Fibroblast of lung (primary cell): ENCODE data around the gene IGFBP6. TPM values are rescaled to one million over a fixed set of nuclear protein-coding genes. Genes with fewer than 3 reads are reported as not detected.

ENCODE experiments used
- DNase-seq, 2 donors: peaks; one replicate each; pipeline versions ENCODE4 v3.0.0 to v3.0.0-alpha.2; 2010; ENCODE audit warnings: low read depth in 2 of 2
- H2AFZ ChIP-seq: 2 replicates; pipeline ENCODE4 v1.5.1; 2012; ENCODE audit warnings: low read length, control low read depth, inconsistent platforms
- H3K27ac ChIP-seq: 2 replicates; pipeline ENCODE4 v1.5.1; 2011; ENCODE audit warnings: low read length, control low read depth; ENCODE audit not compliant: insufficient read depth
- H3K27me3 ChIP-seq: 2 replicates; pipeline ENCODE4 v1.5.1; 2011; ENCODE audit warnings: mild to moderate bottlenecking, low read length; ENCODE audit not compliant: control insufficient read depth, insufficient read depth
- H3K36me3 ChIP-seq: 2 replicates; pipeline ENCODE4 v1.5.1; 2011; ENCODE audit warnings: low read length; ENCODE audit not compliant: control insufficient read depth, insufficient read depth
- H3K4me1 ChIP-seq: 2 replicates; pipeline ENCODE4 v1.5.1; 2011; ENCODE audit warnings: low read length; ENCODE audit not compliant: control insufficient read depth, insufficient read depth; ENCODE audit errors: extremely low read depth
- H3K4me2 ChIP-seq: 2 replicates; pipeline ENCODE4 v1.5.1; 2011; ENCODE audit warnings: low read length, control low read depth; ENCODE audit not compliant: insufficient read depth; ENCODE audit errors: extremely low read depth
- H3K4me3 ChIP-seq, 4 experiments: fragments of 200-600 bp in 1 of 4; sonication (generic) in 1 of 4; replicated peaks in 1 of 4; 2 replicates each; pipeline ENCODE4 v1.5.1; 2011 to 2016; ENCODE audit warnings: low read length in 4 of 4, low read depth in 3 of 4, mild to moderate bottlenecking in 3 of 4, control low read depth in 2 of 4, inconsistent platforms in 1 of 4, mixed read lengths in 1 of 4; ENCODE audit not compliant: insufficient read depth in 1 of 4; ENCODE audit errors: control extremely low read depth in 1 of 4
- H3K79me2 ChIP-seq: 2 replicates; pipeline ENCODE4 v1.5.1; 2012; ENCODE audit warnings: mild to moderate bottlenecking, low read length, inconsistent platforms; ENCODE audit not compliant: control insufficient read depth, insufficient read depth
- H3K9ac ChIP-seq: 2 replicates; pipeline ENCODE4 v1.5.1; 2011; ENCODE audit warnings: mild to moderate bottlenecking, low read length, control low read depth; ENCODE audit not compliant: insufficient read depth
- H3K9me3 ChIP-seq: 2 replicates; pipeline ENCODE4 v1.5.1; 2012; ENCODE audit warnings: low read depth, low read length; ENCODE audit not compliant: control insufficient read depth, insufficient read depth
- H4K20me1 ChIP-seq: 2 replicates; pipeline ENCODE4 v1.5.1; 2011; ENCODE audit warnings: low read length; ENCODE audit not compliant: control insufficient read depth, insufficient read depth; ENCODE audit errors: extremely low read depth
- EZH2 ChIP-seq: IDR thresholded peaks from 2 replicates; pipeline ENCODE4 v1.5.1; 2012; ENCODE audit warnings: low read length, control low read depth, mild to moderate bottlenecking; ENCODE audit errors: missing control alignments
- polyA plus RNA-seq, 2 donors: library from polyadenylated mRNA; depleted of rRNA in 1 of 2; stranded (reverse) in 1 of 2; unstranded in 1 of 2; fragments of >200 nt; gene quantifications; 2 replicates each; pipeline ENCODE4 v1.2.1, GENCODE V29; 2011 to 2012; ENCODE audit warnings: missing spikeins in 1 of 2
- total RNA-seq: library from RNA; depleted of rRNA; stranded (reverse); fragments of >200 nt; gene quantifications from 2 replicates; pipeline ENCODE4 v1.2.1, GENCODE V29; 2014
- TF ChIP-seq, protein P1 (sequence below), 2 donors: IDR thresholded peaks in 1 of 2; conservative IDR thresholded peaks in 1 of 2; 1 replicate in 1 of 2; 2 replicates in 1 of 2; pipeline ENCODE4 v1.5.1; 2011 to 2012; ENCODE audit warnings: low read length in 2 of 2, control low read depth in 1 of 2, inconsistent platforms in 1 of 2, low read depth in 1 of 2, mild to moderate bottlenecking in 1 of 2

IGFBP6 gene
- total and polyA plus RNA-seq, 2 donors (not counting 1 experiment from before 2014, with no cell fraction given), result 229 to 592 TPM

DNA sequence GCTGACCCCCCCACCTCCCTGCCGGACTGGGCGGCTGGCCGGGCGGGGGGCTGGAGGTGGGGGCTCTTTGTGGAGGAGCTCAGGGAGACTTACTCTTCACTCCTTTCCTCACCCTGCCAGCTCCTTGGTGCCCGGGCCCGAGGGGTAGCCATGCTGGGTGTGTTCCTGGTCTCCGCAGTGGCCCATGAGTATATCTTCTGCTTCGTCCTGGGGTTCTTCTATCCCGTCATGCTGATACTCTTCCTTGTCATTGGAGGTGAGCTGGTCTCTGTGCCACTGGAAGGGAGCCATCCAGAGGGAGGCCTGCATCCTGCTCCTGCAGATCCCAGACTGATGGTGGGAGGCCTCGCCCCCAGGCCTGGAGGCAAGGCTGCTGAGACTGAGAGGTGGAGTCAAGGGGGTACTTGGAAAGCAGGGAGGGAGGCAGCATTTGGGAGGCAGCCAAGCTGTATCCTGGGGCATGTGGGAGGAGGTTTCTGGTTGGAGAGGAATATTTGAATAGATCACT lies 25.5 kb downstream of the IGFBP6 start:
- Histone ChIP-seq H3K9ac (no peak overlapping the region), H3K9me3 (no peaks in the 10 kb centered on the region), H3K79me2 (no peaks in the 10 kb centered on the region), H3K4me1 (peaks cover 5% of the 10 kb centered on the region), H3K27ac (no peak overlapping the region), H3K36me3 (no peaks in the 10 kb centered on the region), H3K4me3 (no peak overlapping the region), H4K20me1 (no peaks in the 10 kb centered on the region), H3K27me3 (no peaks in the 10 kb centered on the region), H2AFZ (no peak overlapping the region), H3K4me2 (no peak overlapping the region)
- TF ChIP-seq, protein P1, sequence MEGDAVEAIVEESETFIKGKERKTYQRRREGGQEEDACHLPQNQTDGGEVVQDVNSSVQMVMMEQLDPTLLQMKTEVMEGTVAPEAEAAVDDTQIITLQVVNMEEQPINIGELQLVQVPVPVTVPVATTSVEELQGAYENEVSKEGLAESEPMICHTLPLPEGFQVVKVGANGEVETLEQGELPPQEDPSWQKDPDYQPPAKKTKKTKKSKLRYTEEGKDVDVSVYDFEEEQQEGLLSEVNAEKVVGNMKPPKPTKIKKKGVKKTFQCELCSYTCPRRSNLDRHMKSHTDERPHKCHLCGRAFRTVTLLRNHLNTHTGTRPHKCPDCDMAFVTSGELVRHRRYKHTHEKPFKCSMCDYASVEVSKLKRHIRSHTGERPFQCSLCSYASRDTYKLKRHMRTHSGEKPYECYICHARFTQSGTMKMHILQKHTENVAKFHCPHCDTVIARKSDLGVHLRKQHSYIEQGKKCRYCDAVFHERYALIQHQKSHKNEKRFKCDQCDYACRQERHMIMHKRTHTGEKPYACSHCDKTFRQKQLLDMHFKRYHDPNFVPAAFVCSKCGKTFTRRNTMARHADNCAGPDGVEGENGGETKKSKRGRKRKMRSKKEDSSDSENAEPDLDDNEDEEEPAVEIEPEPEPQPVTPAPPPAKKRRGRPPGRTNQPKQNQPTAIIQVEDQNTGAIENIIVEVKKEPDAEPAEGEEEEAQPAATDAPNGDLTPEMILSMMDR (conservative IDR thresholded peaks at IDR 0.05 in 1 of 2, IDR thresholded peaks at IDR 0.05 in 1 of 2; ENCODE audit: low read depth in 1 of 2, low read length in 2 of 2), result no peak
- TF ChIP-seq EZH2, result no peak
- peak in 1 of 2 donors; percentile 48 for DNase-seq

DNA sequence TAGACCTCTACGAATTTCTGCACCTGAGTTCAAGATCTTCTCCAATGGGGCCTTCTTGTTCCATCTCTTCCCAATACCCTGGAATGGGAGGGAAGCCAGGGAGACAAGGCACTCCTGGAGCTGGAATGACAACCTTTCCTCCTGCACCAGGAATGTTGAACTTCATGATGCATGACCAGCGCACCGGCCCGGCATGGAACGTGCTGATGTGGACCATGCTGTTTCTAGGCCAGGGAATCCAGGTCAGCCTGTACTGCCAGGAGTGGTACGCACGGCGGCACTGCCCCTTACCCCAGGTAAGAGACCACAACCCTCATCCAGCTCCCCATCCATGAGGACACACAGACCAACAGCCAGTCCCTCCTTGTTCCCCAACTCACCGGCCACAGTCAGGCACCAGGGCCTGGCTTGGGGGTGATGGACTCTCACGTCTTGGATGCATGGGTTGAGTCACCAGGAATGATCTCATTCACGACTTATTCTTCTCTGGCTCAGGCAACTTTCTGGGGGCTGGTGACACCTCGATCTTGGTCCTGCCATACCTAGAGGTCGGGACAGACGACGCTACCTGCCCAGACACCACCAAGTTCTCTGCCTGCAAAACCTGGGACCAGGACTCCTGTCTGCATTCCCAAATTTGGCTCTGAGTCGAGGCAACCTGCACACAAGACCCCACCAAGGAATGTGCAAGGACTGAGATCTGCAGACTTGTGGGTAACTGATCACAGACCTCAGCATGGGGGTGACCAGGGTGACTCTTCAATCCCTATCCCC lies 26.3 kb downstream of the IGFBP6 start:
- no peak overlapping the region for H3K9ac ChIP-seq
- H3K4me3 ChIP-seq, result no peak overlapping the region
- no peaks in the 10 kb centered on the region for H4K20me1 ChIP-seq
- no peak overlapping the region for H3K27ac ChIP-seq
- no peaks in the 10 kb centered on the region for H3K79me2 ChIP-seq
- H2AFZ ChIP-seq, result no peak overlapping the region
- no peaks in the 10 kb centered on the region for H3K36me3 ChIP-seq
- peaks cover 5% of the 10 kb centered on the region for H3K4me1 ChIP-seq
- peak in 1 of 2 donors; percentile 65 for DNase-seq
- H3K27me3 ChIP-seq, result no peaks in the 10 kb centered on the region
- TF ChIP-seq, protein P1 (conservative IDR thresholded peaks at IDR 0.05 in 1 of 2, IDR thresholded peaks at IDR 0.05 in 1 of 2; ENCODE audit: low read depth in 1 of 2, low read length in 2 of 2), result no peak
- no peak for TF ChIP-seq EZH2
- no peaks in the 10 kb centered on the region for H3K9me3 ChIP-seq
- no peak overlapping the region for H3K4me2 ChIP-seq

DNA sequence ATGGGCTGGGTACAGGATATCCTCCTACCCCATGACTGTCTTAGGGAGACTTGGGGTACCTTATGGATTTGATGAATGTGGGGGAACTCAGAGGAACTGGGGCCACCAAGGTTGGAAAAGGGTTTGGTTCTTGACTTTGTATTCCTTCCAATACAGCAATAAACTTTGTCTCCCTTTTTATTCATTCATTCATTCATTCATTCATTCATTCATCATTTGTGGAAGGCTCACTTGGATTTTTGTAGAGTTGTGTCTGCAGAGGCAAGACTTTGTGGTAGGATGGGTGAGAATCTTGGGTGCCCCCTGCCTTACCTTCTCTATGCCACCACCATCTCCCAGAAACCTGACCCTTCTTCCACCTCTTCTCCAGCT lies 26.9 kb downstream of the IGFBP6 start:
- DNase-seq, result no peak
- Histone ChIP-seq H3K9ac (no peak overlapping the region), H3K9me3 (no peaks in the 10 kb centered on the region), H3K27ac (no peak overlapping the region), H3K79me2 (no peaks in the 10 kb centered on the region), H3K4me2 (no peak overlapping the region), H3K4me3 (no peak overlapping the region), H3K27me3 (no peaks in the 10 kb centered on the region), H4K20me1 (no peaks in the 10 kb centered on the region), H3K4me1 (peaks cover 5% of the 10 kb centered on the region), H2AFZ (no peak overlapping the region), H3K36me3 (no peaks in the 10 kb centered on the region)
- TF ChIP-seq, protein P1 (conservative IDR thresholded peaks at IDR 0.05 in 1 of 2, IDR thresholded peaks at IDR 0.05 in 1 of 2; ENCODE audit: low read depth in 1 of 2, low read length in 2 of 2), result no peak
- no peak for TF ChIP-seq EZH2
